Measurements from ENCODE around the gene MARCOL.
"Not testable (repeated sequence)": the region's sequence is repeated elsewhere in the genome, so short reads cannot be mapped to it uniquely, and the experiment has no call there.

DNA sequence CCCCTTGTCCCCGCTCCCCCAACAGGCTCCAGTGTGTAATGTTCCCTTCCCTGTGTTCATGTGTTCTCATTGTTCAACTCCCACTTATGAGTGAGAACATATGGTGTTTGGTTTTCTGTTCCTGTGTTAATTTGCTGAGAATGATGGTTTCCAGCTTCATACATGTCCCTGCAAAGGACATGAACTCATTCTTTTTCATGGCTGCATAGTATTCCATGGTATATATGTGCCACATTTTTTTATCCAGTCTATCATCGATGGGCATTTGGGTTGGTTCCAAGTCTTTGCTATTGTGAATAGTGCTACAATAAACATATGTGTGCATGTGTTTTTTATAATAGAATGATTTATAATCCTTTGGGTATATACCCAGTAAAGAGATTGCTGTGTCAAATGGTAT, 36.8 kb downstream of the MARCOL start:
- not testable (repeated sequence) for TF ChIP-seq POLR2A (IDR thresholded peaks at IDR 0.05; ENCODE audit: low read depth); POLR2AphosphoS5 (IDR thresholded peaks at IDR 0.05)
- TF ChIP-seq, protein P1, sequence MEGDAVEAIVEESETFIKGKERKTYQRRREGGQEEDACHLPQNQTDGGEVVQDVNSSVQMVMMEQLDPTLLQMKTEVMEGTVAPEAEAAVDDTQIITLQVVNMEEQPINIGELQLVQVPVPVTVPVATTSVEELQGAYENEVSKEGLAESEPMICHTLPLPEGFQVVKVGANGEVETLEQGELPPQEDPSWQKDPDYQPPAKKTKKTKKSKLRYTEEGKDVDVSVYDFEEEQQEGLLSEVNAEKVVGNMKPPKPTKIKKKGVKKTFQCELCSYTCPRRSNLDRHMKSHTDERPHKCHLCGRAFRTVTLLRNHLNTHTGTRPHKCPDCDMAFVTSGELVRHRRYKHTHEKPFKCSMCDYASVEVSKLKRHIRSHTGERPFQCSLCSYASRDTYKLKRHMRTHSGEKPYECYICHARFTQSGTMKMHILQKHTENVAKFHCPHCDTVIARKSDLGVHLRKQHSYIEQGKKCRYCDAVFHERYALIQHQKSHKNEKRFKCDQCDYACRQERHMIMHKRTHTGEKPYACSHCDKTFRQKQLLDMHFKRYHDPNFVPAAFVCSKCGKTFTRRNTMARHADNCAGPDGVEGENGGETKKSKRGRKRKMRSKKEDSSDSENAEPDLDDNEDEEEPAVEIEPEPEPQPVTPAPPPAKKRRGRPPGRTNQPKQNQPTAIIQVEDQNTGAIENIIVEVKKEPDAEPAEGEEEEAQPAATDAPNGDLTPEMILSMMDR (IDR thresholded peaks at IDR 0.05) = not testable (repeated sequence)
